Head of caudate nucleus (tissue), 42 donors: ENCODE results near the gene TEX26.

Experiments used
- DNase-seq, 42 donors: peaks; one replicate each; pipeline versions ENCODE4 v3.0.0 to v3.0.0-alpha.2; 2020 to 2021; ENCODE audit warnings: mixed read lengths in 7 of 42
- intact Hi-C: fragments of 100-400 bp; cut with DNase I; formaldehyde crosslinking; loops from one replicate; pipeline ENCODE4 v1.15.0; 2022

TEX26 gene

GRCh38 chr13:30965380-30965779 lies 32.9 kb downstream of the TEX26 start:
- intact Hi-C loops = no loop called here
- no peak for DNase-seq

- no peak for DNase-seq
- intact Hi-C loops = no loop called here
These were observed 33.6 kb downstream of the TEX26 start for GRCh38 chr13:30966101-30966500.

- no peak for DNase-seq
- intact Hi-C loops = no loop called here
These were observed 36.4 kb downstream of the TEX26 start for GRCh38 chr13:30968846-30969245.

- DNase-seq = no peak
- intact Hi-C loops = no loop called here
These were observed 39.1 kb downstream of the TEX26 start for GRCh38 chr13:30971575-30971974.

GRCh38 chr13:30972888-30973377 lies 40.5 kb downstream of the TEX26 start:
- no peak for DNase-seq
- intact Hi-C loops = no loop called here

GRCh38 chr13:30974350-30974749 lies 41.9 kb downstream of the TEX26 start:
- DNase-seq = no peak
- intact Hi-C loops = no loop called here

GRCh38 chr13:30976025-30976424 lies 43.6 kb downstream of the TEX26 start:
- DNase-seq = no peak
- intact Hi-C loops = no loop called here

- intact Hi-C loops = no loop called here
- DNase-seq = peak in 39 of 42 donors; percentile 6 to 78 (median 54)
These were observed 46.8 kb downstream of the TEX26 start for GRCh38 chr13:30978981-30979956.

GRCh38 chr13:30982506-30982905 lies 50.0 kb downstream of the TEX26 start:
- intact Hi-C loops = no loop called here
- DNase-seq = no peak

- intact Hi-C loops = no loop called here
- no peak for DNase-seq
These were observed 50.5 kb downstream of the TEX26 start for GRCh38 chr13:30982906-30983305.

GRCh38 chr13:30983431-30983830 lies 51.0 kb downstream of the TEX26 start:
- intact Hi-C loops = no loop called here
- DNase-seq = no peak

- no peak for DNase-seq
- intact Hi-C loops = no loop called here
These were observed 52.2 kb downstream of the TEX26 start for GRCh38 chr13:30984620-30985019.

- intact Hi-C loops = no loop called here
These were observed 53.3 kb downstream of the TEX26 start for GRCh38 chr13:30985637-30986205.

GRCh38 chr13:30991184-30991583 lies 58.7 kb downstream of the TEX26 start:
- peak in 1 of 42 donors; percentile 9 for DNase-seq
- intact Hi-C loops = no loop called here

More at GRCh38 chr13:30985637-30986205, 53.3 kb downstream of the TEX26 start:
- DNase-seq = no peak

GRCh38 chr13:30991922-30992321 lies 59.5 kb downstream of the TEX26 start:
- no peak for DNase-seq
- intact Hi-C loops = no loop called here

- intact Hi-C loops = no loop called here
These were observed 62.9 kb downstream of the TEX26 start for GRCh38 chr13:30995331-30995730.

GRCh38 chr13:30997697-30998096 lies 65.2 kb downstream of the TEX26 start:
- intact Hi-C loops = no loop called here
- DNase-seq = no peak

More at GRCh38 chr13:30995331-30995730, 62.9 kb downstream of the TEX26 start:
- no peak for DNase-seq

GRCh38 chr13:30998136-30999088 lies 66.0 kb downstream of the TEX26 start:
- intact Hi-C loops = no loop called here
- peak; percentile 18 to 82 (median 52) for DNase-seq

GRCh38 chr13:31000889-31001288 lies 68.4 kb downstream of the TEX26 start:
- DNase-seq = no peak
- intact Hi-C loops = no loop called here
